Measurements from ENCODE around the gene PARD3. TPM values are rescaled to one million over a fixed set of nuclear protein-coding genes. Genes with fewer than 3 reads are reported as not detected.
A peak's percentile ranks its signal among the peaks of the same experiment; 100 is the strongest.

PARD3 gene
- total and polyA plus RNA-seq, 7 donors = 20.2 to 84.4 (median 53.4) TPM

DNA sequence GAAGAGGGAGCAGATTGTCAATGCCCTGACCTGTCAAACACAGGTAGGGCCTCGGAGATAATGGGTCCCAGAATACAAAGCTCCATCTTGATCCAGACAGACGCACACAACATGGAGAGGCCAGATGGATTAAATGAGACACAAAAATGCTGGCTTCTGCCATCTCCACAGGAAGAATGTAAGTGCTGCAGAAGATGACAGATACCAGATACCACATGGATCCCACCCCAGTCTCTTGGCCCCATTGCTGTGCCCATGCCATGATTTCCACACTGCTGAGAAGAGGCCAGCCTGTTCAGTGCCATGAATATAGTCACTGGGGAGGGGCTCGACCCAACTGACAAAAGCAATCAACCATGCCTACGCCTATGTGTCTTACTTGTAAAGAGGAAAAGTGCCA is 487.9 kb downstream of the PARD3 start:
- 80 to 91% (median 82%) methylated on average over 4 of the region's 4 CpGs for WGBS, 3 donors
- Histone ChIP-seq H3K4me3 (no peak overlapping the region), H3K4me1 (no peaks in the 10 kb centered on the region), H3K27me3 (ENCODE audit: insufficient read depth in 3 of 3, low read length in 2 of 3) (no peaks in the 10 kb centered on the region), H3K9me3 (no peaks in the 10 kb centered on the region), H3K36me3 (ENCODE audit: insufficient read depth in 1 of 2, low read depth in 1 of 2) (peaks cover 3 to 20% of the 10 kb centered on the region in 2 donors), H3K27ac (no peak overlapping the region)
- intact Hi-C loops (cut with DNase I) = no loop called here
- ATAC-seq = no peak
- TF ChIP-seq, protein P1, sequence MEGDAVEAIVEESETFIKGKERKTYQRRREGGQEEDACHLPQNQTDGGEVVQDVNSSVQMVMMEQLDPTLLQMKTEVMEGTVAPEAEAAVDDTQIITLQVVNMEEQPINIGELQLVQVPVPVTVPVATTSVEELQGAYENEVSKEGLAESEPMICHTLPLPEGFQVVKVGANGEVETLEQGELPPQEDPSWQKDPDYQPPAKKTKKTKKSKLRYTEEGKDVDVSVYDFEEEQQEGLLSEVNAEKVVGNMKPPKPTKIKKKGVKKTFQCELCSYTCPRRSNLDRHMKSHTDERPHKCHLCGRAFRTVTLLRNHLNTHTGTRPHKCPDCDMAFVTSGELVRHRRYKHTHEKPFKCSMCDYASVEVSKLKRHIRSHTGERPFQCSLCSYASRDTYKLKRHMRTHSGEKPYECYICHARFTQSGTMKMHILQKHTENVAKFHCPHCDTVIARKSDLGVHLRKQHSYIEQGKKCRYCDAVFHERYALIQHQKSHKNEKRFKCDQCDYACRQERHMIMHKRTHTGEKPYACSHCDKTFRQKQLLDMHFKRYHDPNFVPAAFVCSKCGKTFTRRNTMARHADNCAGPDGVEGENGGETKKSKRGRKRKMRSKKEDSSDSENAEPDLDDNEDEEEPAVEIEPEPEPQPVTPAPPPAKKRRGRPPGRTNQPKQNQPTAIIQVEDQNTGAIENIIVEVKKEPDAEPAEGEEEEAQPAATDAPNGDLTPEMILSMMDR (IDR thresholded peaks at IDR 0.05) = no peak
- no peak for DNase-seq

GRCh38 chr10:34323192-34323591 is 491.9 kb downstream of the PARD3 start:
- ATAC-seq = peak in 3 of 4 donors; percentile 59 to 81 (median 72)
- 37 to 47% (median 47%) methylated on average over 1 of the region's 1 CpG for WGBS, 3 donors
- TF ChIP-seq, protein P1 (IDR thresholded peaks at IDR 0.05) = no peak

DNA sequence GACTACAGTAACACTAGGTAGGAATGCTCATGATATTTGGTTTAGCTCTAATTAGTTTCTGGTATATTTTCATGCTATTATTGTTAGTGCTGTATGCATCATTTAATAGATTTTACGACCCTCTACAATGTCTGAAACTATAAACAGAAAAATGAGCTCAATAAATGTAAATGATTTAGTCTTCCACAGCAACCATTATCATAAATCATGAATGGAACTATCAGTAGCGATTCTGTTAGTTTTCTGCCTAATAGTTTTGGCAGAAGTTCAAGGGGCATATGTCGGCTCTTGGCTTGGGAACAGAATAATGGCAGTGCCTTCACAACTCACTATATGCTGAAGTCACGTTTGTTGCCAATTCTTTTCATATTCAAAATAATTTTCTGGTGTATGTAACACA is 494.8 kb downstream of the PARD3 start:
- H3K27me3 ChIP-seq (ENCODE audit: insufficient read depth in 3 of 3, low read length in 2 of 3) = no peaks in the 10 kb centered on the region
- peaks cover 0 to 16% of the 10 kb centered on the region in 2 donors for H3K36me3 ChIP-seq (ENCODE audit: insufficient read depth in 1 of 2, low read depth in 1 of 2)
- H3K4me3 ChIP-seq = no peak overlapping the region
- H3K27ac ChIP-seq = no peak overlapping the region
- 72 to 81% (median 75%) methylated on average over 4 of the region's 4 CpGs for WGBS, 3 donors
- TF ChIP-seq, protein P1 (IDR thresholded peaks at IDR 0.05) = no peak
- no peaks in the 10 kb centered on the region for H3K9me3 ChIP-seq
- H3K4me1 ChIP-seq = no peaks in the 10 kb centered on the region
- ATAC-seq = no peak
- DNase-seq = no peak
- intact Hi-C loops (cut with DNase I) = no loop called here

More at GRCh38 chr10:34323192-34323591, 491.9 kb downstream of the PARD3 start:
- no peaks in the 10 kb centered on the region for H3K9me3 ChIP-seq
- no peak for DNase-seq
- H3K4me1 ChIP-seq = no peaks in the 10 kb centered on the region
- H3K27ac ChIP-seq = no peak overlapping the region
- H3K36me3 ChIP-seq (ENCODE audit: insufficient read depth in 1 of 2, low read depth in 1 of 2) = no peaks in the 10 kb centered on the region
- no peaks in the 10 kb centered on the region for H3K27me3 ChIP-seq (ENCODE audit: insufficient read depth in 3 of 3, low read length in 2 of 3)
- H3K4me3 ChIP-seq = no peak overlapping the region
- intact Hi-C loops (cut with DNase I) = no loop called here

- Histone ChIP-seq H3K4me3 (no peak overlapping the region), H3K4me1 (no peaks in the 10 kb centered on the region), H3K36me3 (ENCODE audit: insufficient read depth in 1 of 2, low read depth in 1 of 2) (peaks cover 0 to 16% of the 10 kb centered on the region in 2 donors), H3K27ac (no peak overlapping the region), H3K9me3 (no peaks in the 10 kb centered on the region), H3K27me3 (ENCODE audit: insufficient read depth in 3 of 3, low read length in 2 of 3) (no peaks in the 10 kb centered on the region)
- ATAC-seq (no peak), DNase-seq (no peak)
- WGBS, 3 donors = 80 to 84% (median 80%) methylated on average over 6 of the region's 6 CpGs
- TF ChIP-seq, protein P1 (IDR thresholded peaks at IDR 0.05) = no peak
- intact Hi-C loops (cut with DNase I) = no loop called here
These were observed 495.8 kb downstream of the PARD3 start for GRCh38 chr10:34319197-34319846.

DNA sequence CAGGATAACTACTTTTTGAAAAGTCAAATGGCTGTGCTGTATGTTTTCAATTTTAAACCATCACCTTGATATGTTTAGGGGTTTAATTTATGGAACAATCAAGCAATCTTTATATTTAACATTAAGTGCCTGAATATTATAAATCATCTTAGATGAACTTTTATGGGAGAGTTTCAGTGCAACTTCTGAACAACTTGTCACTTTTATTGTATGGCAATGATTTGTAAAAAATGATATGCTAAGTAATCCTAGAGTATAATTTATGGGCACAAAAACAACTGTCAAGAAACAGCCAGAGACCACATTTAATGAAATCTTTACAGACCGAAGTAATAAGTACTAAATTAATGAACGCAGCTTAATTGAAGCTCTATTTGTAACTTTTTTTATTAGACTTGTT is 498.9 kb downstream of the PARD3 start:
- Histone ChIP-seq H3K4me3 (no peak overlapping the region), H3K36me3 (ENCODE audit: insufficient read depth in 1 of 2, low read depth in 1 of 2) (peaks cover 0 to 16% of the 10 kb centered on the region in 2 donors), H3K27ac (no peak overlapping the region), H3K27me3 (ENCODE audit: insufficient read depth in 3 of 3, low read length in 2 of 3) (no peaks in the 10 kb centered on the region), H3K9me3 (no peaks in the 10 kb centered on the region), H3K4me1 (no peaks in the 10 kb centered on the region)
- TF ChIP-seq, protein P1 (IDR thresholded peaks at IDR 0.05) = no peak
- 91 to 93% (median 93%) methylated on average over 2 of the region's 2 CpGs for WGBS, 3 donors
- ATAC-seq = no peak
- no peak for DNase-seq
- intact Hi-C loops (cut with DNase I) = no loop called here
